DND-41 (cell line): ENCODE measurements around the gene AP1S3.

Source experiments
- ATAC-seq: fragments of 200-7000 bp; cut with Tn5 transposase; 3 replicates; pipeline ENCODE4 v1.9.1; 2021; ENCODE audit warnings: low read depth; ENCODE audit not compliant: insufficient read depth
- DNase-seq: peaks from one replicate; pipeline ENCODE4 v3.0.0-alpha.2; 2020
- H2AFZ ChIP-seq: 2 replicates; pipeline ENCODE4 v1.6.0; 2012; ENCODE audit warnings: low read depth, low read length
- H3K27ac ChIP-seq: 2 replicates; pipeline ENCODE4 v1.5.1; 2012; ENCODE audit warnings: low read length, inconsistent platforms
- H3K27me3 ChIP-seq: fragments of 200-600 bp; sonication (generic); 2 replicates; pipeline ENCODE4 v1.6.0; 2012; ENCODE audit warnings: low read length, mild to moderate bottlenecking, inconsistent platforms; ENCODE audit not compliant: insufficient read depth, poor library complexity
- H3K36me3 ChIP-seq: 2 replicates; pipeline ENCODE4 v1.5.1; 2012; ENCODE audit warnings: low read length, inconsistent platforms; ENCODE audit not compliant: insufficient read depth
- H3K4me1 ChIP-seq: 2 replicates; pipeline ENCODE4 v1.5.1; 2012; ENCODE audit warnings: mild to moderate bottlenecking, low read length; ENCODE audit not compliant: insufficient read depth
- H3K4me2 ChIP-seq: 2 replicates; pipeline ENCODE4 v1.6.0; 2012; ENCODE audit warnings: mild to moderate bottlenecking, moderate library complexity, low read length, inconsistent platforms; ENCODE audit not compliant: insufficient read depth
- H3K4me3 ChIP-seq, 2 experiments: fragments of 200-600 bp in 1 of 2; shearing (Covaris generic) in 1 of 2; 2 replicates each; pipeline ENCODE4 v1.5.1; 2012 to 2016; ENCODE audit warnings: inconsistent platforms in 2 of 2, low read length in 2 of 2, mild to moderate bottlenecking in 2 of 2, low read depth in 1 of 2, moderate library complexity in 1 of 2
- H3K79me2 ChIP-seq: 2 replicates; pipeline ENCODE4 v1.6.0; 2012; ENCODE audit warnings: low read length, inconsistent platforms; ENCODE audit not compliant: insufficient read depth
- H3K9ac ChIP-seq: 2 replicates; pipeline ENCODE4 v1.6.0; 2012; ENCODE audit warnings: low read depth, mild to moderate bottlenecking, inconsistent platforms, low read length, moderate library complexity
- H3K9me3 ChIP-seq: 2 replicates; pipeline ENCODE4 v1.5.1; 2012; ENCODE audit warnings: low read length, moderate library complexity, mild to moderate bottlenecking, inconsistent platforms; ENCODE audit not compliant: insufficient read depth, severe bottlenecking
- H4K20me1 ChIP-seq: 2 replicates; pipeline ENCODE4 v1.6.0; 2012; ENCODE audit warnings: low read length; ENCODE audit not compliant: insufficient read depth
- EZH2 ChIP-seq: IDR thresholded peaks from 3 replicates; pipeline ENCODE4 v1.6.1; 2012; ENCODE audit warnings: borderline replicate concordance, low read depth, mild to moderate bottlenecking, moderate library complexity, low read length, inconsistent platforms; ENCODE audit not compliant: severe bottlenecking
- TF ChIP-seq, protein P1 (sequence below): IDR thresholded peaks from 2 replicates; pipeline ENCODE4 v1.5.1; 2012; ENCODE audit warnings: borderline replicate concordance, low read length, moderate library complexity, mild to moderate bottlenecking; ENCODE audit not compliant: poor library complexity, severe bottlenecking; ENCODE audit errors: extremely low read depth

Gene AP1S3

GRCh38 chr2:223760838-223761502 is 76.4 kb downstream of the AP1S3 start:
- Histone ChIP-seq H3K27me3 (no peaks in the 10 kb centered on the region), H3K4me2 (no peak overlapping the region), H3K79me2 (no peaks in the 10 kb centered on the region), H2AFZ (no peak overlapping the region), H3K4me3 (no peak overlapping the region), H3K9me3 (no peaks in the 10 kb centered on the region), H3K27ac (no peak overlapping the region), H3K9ac (no peak overlapping the region), H3K4me1 (no peaks in the 10 kb centered on the region), H3K36me3 (no peaks in the 10 kb centered on the region), H4K20me1 (no peaks in the 10 kb centered on the region)
- DNase-seq: no peak
- TF ChIP-seq, protein P1, sequence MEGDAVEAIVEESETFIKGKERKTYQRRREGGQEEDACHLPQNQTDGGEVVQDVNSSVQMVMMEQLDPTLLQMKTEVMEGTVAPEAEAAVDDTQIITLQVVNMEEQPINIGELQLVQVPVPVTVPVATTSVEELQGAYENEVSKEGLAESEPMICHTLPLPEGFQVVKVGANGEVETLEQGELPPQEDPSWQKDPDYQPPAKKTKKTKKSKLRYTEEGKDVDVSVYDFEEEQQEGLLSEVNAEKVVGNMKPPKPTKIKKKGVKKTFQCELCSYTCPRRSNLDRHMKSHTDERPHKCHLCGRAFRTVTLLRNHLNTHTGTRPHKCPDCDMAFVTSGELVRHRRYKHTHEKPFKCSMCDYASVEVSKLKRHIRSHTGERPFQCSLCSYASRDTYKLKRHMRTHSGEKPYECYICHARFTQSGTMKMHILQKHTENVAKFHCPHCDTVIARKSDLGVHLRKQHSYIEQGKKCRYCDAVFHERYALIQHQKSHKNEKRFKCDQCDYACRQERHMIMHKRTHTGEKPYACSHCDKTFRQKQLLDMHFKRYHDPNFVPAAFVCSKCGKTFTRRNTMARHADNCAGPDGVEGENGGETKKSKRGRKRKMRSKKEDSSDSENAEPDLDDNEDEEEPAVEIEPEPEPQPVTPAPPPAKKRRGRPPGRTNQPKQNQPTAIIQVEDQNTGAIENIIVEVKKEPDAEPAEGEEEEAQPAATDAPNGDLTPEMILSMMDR: peak; percentile 36
- no peak for TF ChIP-seq EZH2
- peak; percentile 71 for ATAC-seq

GRCh38 chr2:223759569-223760430 is 77.6 kb downstream of the AP1S3 start:
- Histone ChIP-seq H3K9ac (no peak overlapping the region), H3K4me3 (no peak overlapping the region), H3K36me3 (no peaks in the 10 kb centered on the region), H4K20me1 (no peaks in the 10 kb centered on the region), H3K79me2 (no peaks in the 10 kb centered on the region), H2AFZ (no peak overlapping the region), H3K4me1 (no peaks in the 10 kb centered on the region), H3K27ac (no peak overlapping the region), H3K27me3 (no peaks in the 10 kb centered on the region), H3K4me2 (no peak overlapping the region), H3K9me3 (no peaks in the 10 kb centered on the region)
- TF ChIP-seq, protein P1: no peak
- TF ChIP-seq EZH2: no peak
- DNase-seq (no peak), ATAC-seq (no peak)

DNA sequence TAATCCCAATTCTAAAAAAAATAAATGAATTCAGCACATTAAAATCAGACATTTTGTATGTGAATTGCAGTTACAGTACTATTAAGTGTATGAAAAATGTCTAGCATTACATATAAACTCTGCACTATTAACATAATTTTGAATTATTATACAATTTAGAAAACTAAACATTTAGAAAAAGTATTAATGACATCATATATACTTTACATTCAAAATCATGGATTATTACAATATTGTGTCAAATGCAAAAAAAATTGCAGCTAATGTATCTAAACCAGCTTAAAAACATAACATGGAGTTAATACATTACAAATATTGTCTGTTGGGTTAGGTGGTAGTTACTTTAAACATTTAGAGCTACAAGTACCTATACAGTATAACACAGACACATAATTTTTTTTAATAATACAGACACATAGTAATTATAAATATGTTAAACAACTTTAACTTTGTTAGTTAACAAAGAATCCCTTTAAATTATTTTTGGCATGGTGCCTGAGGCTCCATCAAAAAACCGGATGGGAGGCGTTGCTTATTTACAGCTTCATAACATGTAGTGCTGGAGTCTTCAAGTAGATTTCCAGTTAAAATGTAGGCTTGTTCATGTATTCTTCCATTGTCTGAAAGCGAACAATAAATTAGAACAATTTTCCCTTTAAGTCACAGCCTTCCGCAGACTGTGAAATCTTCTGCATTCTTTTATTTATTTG is 79.1 kb downstream of the AP1S3 start:
- H3K9ac ChIP-seq: no peak overlapping the region
- H3K4me1 ChIP-seq: no peaks in the 10 kb centered on the region
- no peak overlapping the region for H3K4me3 ChIP-seq
- no peaks in the 10 kb centered on the region for H3K9me3 ChIP-seq
- H3K27ac ChIP-seq: no peak overlapping the region
- H3K36me3 ChIP-seq: no peaks in the 10 kb centered on the region
- no peak for DNase-seq
- no peak for ATAC-seq
- no peak for TF ChIP-seq EZH2
- TF ChIP-seq, protein P1: no peak
- H3K27me3 ChIP-seq: no peaks in the 10 kb centered on the region
- no peaks in the 10 kb centered on the region for H4K20me1 ChIP-seq
- H3K4me2 ChIP-seq: no peak overlapping the region
- no peak overlapping the region for H2AFZ ChIP-seq
- H3K79me2 ChIP-seq: no peaks in the 10 kb centered on the region
